DMS 273 (cell line): ENCODE results near the gene KRT12.

Source experiments
- DNase-seq: peaks from one replicate; lab custom pipeline; 2025; ENCODE audit not compliant: unreplicated experiment; lab: John Stamatoyannopoulos, UW

The KRT12 gene

DNA sequence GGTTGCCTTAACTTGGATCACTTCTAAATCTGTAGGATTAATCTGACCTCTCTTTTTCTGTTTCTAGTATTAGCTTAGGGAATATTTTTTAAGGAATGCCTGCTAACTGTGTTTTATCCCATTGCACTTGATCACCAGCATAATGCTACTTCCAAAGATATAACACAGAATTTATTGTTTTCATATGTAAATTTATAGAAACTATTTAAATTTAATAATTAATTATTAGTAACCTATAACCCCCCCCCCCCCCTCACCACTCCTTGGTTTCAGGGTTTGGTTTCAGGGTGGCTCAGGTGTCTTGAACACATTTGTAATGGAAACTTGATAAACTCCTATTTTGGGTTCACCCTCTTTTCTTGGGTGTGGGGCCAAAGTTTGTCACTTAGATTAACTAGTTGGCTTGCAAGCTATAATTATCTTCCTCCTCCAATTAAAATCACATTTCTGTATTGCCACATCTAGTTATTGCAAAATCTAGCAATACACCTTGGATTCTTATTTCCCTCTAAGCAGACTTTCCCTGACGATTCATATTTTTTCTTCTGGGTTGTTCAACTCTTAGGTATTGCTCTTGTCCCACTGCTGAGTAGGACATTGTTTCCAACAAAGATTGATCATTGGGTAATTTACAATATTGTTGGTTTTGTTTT lies 18.3 kb downstream of the KRT12 start:
- no peak for DNase-seq

GRCh38 chr17:40846515-40847144 lies 20.4 kb downstream of the KRT12 start:
- DNase-seq: peak; percentile 6

DNA sequence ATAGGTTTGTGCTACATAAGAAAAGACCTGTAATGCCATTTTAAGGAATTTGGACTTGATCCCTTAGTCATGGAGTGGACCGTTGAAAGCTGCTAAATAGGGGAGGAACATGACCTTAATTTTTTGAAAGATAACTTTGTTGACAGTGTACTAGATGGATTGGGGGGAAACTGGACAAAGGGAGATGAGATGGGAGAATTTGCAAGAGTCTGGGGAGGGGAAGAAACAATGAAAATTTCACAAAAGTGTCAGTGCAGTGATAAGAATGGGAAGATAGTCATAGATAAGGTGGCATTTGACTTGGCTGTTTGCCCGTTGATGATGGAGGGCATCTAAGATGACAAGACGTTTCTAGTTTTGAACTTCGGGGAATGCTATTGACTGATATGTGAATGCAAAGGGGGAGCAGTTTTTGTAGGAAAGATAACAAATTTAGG lies 22.3 kb downstream of the KRT12 start:
- no peak for DNase-seq

DNA sequence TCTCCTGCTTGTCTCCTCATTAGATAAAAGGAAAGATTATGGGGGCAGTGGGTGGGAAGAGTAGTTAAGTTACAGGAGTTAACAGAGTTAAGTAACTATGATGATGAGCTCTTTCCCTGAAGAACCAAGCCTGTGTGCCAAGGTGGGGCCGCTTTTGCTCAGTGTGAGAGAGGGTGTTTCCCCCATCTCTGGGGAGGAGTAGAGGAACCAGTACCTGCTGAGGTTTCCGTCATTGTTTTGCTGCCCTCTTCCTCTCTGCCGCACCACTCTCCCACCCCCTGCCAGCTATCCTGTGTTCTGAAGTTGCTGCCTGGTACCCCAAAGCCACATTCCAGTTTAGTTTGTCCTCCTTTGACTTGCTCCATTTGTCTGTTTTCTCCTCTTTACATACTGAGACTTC lies 23.8 kb downstream of the KRT12 start:
- DNase-seq: no peak

DNA sequence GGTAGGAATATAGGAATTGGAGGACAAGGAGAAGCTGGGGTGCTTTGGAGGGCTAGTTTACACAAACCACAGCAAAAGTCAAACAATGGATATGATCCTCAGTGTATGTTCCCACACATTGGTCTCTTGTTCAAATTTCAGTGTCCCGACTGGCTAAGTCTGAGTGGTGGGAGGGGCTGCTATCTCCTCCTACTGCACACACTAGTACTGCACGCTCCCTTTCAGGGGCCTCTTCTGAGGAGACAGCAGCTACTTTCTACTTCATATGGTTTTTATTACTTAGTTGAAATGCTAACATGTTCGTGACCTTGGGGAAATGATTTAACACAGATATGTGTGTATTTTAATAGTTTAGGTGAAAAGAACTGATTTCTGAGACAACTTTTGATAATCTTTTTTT lies 25.8 kb downstream of the KRT12 start:
- no peak for DNase-seq

GRCh38 chr17:40839194-40839593 lies 27.8 kb downstream of the KRT12 start:
- no peak for DNase-seq

- no peak for DNase-seq
These were observed 31.0 kb downstream of the KRT12 start for GRCh38 chr17:40836020-40836419.

DNA sequence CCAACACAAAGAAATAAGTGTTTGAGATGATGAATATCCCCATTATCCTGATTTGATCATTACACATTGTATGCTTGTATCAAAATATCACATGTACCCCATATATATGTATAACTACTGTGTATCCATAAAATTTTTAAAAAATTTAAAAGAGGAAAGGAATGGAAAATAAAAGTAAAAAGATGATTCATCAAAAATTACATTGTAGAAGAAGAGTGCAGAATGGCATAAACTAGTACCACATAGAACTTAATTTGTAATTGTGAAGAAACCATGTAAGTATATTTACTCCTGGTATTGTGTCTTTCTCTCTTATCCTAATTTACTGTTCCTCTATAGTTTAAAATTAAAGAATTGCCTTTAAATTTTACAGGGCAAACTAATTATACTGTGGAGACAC lies 33.1 kb downstream of the KRT12 start:
- no peak for DNase-seq

DNA sequence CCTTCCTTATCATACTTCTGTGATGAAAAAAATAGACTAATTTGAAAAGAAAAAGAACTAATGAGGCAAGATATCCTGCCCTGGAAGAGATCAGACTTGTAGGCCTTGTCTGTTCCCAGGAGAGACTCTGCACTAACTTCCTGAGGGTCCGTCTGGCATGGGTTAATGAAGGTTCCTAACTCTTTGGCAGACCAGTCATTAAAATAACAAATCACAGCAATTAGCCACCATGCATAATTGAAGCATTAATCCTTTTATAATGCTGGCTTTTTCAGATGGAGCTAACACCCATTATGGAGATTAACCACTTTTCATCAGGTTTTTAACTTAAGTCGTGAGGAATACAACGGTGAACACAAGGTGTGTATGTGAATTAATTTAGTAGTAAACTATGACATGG lies 34.2 kb downstream of the KRT12 start:
- DNase-seq: no peak

- DNase-seq: no peak
These were observed 36.8 kb downstream of the KRT12 start for GRCh38 chr17:40830085-40830776.

GRCh38 chr17:40828454-40829044 lies 38.5 kb downstream of the KRT12 start:
- DNase-seq: no peak

DNA sequence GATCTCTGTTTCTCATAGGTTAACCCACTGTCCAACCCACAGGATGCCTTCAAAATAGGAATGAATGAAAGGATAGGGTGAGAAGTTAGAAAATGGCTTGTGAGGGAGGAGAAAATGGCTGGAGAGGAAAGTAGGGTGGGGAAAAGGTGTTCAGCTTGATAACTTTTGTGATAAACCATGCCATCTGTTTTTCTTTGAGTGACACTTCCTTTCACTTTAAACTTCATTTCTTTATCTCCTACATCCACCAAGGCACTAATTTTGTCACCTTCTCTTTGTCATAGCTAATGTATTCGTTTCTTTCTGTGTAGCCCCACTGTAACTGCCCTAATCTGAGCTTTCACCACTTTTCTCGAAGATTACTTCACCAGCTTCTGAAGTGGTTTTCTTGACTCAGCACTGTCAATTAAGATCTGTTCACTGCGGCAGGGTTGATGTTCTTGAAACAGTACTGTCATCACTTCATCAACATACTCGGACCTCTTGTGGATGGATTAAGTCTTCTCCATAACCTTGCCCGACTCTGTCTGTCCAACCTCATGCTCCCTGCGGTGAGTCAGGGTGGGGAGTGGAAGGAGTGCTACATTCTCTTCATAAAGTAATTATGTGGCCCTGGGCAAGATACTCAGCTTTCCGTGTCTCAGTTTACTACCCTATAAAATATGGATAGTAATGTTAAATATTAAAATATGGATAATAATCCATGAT lies 39.1 kb downstream of the KRT12 start:
- DNase-seq: no peak

GRCh38 chr17:40825599-40825998 lies 41.4 kb downstream of the KRT12 start:
- DNase-seq: no peak

- DNase-seq: peak; percentile 19
These were observed 42.8 kb downstream of the KRT12 start for GRCh38 chr17:40824015-40824832.

DNA sequence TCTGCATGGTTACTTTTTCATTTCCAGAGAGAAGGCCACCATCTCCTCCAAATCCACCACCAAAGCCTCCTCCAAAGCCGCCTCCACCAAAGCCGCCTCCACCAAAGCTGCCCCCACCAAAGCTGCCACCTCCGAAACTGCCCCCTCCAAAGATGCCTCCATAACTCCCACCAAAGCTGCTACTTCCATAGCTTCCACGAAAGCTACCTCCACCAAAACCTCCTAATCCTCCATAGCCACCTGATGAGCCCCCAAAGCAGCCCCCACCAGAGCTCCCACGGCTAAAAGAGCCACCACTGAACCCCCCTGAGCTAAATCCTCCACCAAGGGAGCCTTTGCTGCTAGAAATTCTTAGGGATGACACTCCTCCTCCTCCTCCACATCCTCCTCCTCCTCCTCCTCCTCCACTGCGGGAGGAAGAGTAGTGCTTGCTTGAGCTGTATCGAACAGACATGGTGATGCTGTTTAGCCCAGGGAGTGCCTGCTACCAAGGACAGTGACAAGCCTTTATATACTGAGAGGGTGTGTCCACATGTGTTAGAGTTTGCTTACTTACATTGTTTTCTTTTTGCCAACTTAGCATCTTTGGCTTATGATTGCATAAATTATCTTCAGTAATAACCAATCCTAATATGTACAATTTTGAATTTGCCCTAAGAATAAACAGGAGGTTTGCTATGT lies 44.8 kb downstream of the KRT12 start, which contains the start of gene KRT10:
Gene KRT10, minus strand, starts transcription at position 483 of the 681 bp plus-strand sequence. Its CDS starts 29 bp downstream, at position 454.
- DNase-seq: no peak

DNA sequence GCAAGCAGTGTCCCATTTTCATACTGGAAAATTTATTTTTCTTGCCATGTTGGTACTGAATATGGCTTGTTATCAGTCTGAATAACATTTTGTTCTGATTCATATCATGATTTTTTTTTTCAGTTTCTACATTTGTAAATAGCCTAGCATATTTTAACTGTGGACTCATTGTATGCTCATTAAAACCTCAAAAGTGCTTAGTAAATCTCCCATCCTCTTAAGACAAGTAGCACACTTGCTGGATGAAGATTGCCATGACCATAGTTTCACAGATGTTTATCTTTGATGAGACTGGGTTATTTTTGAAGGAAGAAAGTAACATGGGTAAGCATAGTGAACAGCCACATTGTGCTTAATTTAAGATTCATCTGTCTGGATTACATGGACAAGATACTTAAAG lies 45.5 kb downstream of the KRT12 start:
- DNase-seq: no peak

- no peak for DNase-seq
These were observed 46.7 kb downstream of the KRT12 start for GRCh38 chr17:40820228-40820838.

DNA sequence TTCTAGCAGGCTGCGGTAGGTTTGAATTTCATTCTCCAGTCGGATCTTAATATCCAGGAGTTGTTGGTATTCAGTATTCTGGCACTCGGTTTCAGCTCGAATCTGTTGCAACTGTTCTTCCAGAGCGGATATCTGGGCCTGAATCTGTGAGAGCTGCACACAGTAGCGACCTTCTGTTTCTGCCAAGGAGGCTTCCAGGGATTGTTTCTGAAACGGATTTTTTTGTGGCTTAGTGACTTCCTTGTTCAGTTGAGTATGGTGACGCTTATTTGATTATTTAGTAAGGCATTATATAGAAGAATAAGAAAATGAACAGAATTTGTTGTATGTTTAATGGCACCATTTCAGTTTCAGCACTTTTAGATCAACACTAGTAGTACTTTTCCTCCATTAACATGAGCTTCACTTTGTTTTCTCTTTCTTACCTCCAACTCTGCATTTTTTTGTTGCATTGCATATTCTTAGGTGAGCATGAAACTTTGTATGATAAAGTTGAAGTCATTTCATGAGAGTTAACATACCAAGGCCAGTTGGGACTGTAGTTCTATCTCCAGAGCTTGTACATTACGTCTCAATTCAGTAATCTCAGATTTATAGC lies 47.4 kb downstream of the KRT12 start:
- DNase-seq: peak; percentile 23
